Keratinocyte (primary cell): ENCODE data around the gene UXS1. TPM values are rescaled to one million over a fixed set of nuclear protein-coding genes. Genes with fewer than 3 reads are reported as not detected.

Source experiments
- DNase-seq: peaks from one replicate; pipeline ENCODE4 v3.0.0-alpha.2; 2011; ENCODE audit warnings: low read depth, missing footprints, low spot score
- FAIRE-seq: peaks from 2 replicates; lab custom pipeline; 2011; peaks lifted over from hg19 to GRCh38; lab: Jason Lieb, UNC
- H2AFZ ChIP-seq: 2 replicates; pipeline ENCODE4 v1.6.0; 2012; ENCODE audit warnings: low read length, control low read depth, inconsistent platforms; ENCODE audit not compliant: control insufficient read depth
- H3K27ac ChIP-seq: 2 replicates; pipeline ENCODE4 v1.5.1; 2011; ENCODE audit warnings: low read length; ENCODE audit not compliant: control insufficient read depth, insufficient read depth
- H3K27me3 ChIP-seq: 3 replicates; pipeline ENCODE4 v1.6.0; 2011; ENCODE audit warnings: low read length; ENCODE audit not compliant: control insufficient read depth, insufficient read depth; ENCODE audit errors: extremely low read depth
- H3K36me3 ChIP-seq, 2 experiments: 2 replicates in 1 of 2; 3 replicates in 1 of 2; pipeline ENCODE4 v1.5.1; 2011; ENCODE audit warnings: low read length in 2 of 2, mild to moderate bottlenecking in 1 of 2; ENCODE audit not compliant: control insufficient read depth in 2 of 2, insufficient read depth in 2 of 2; ENCODE audit errors: extremely low read depth in 1 of 2
- H3K4me1 ChIP-seq: 3 replicates; pipeline ENCODE4 v1.5.1; 2011; ENCODE audit warnings: low read length; ENCODE audit not compliant: control insufficient read depth, insufficient read depth; ENCODE audit errors: extremely low read depth
- H3K4me2 ChIP-seq: 3 replicates; pipeline ENCODE4 v1.6.0; 2011; ENCODE audit warnings: low read depth, low read length; ENCODE audit not compliant: control insufficient read depth, insufficient read depth; ENCODE audit errors: extremely low read depth
- H3K4me3 ChIP-seq, 3 experiments: fragments of 200-600 bp in 1 of 3; sonication (generic) in 1 of 3; 2 replicates in 2 of 3; 3 replicates in 1 of 3; pipeline ENCODE4 v1.5.1; 2011 to 2016; ENCODE audit warnings: low read length in 3 of 3, mild to moderate bottlenecking in 3 of 3, control low read depth in 2 of 3, inconsistent platforms in 1 of 3, low read depth in 1 of 3, mixed read lengths in 1 of 3, mixed run types in 1 of 3, moderate library complexity in 1 of 3; ENCODE audit not compliant: control insufficient read depth in 2 of 3, insufficient read depth in 2 of 3; ENCODE audit errors: extremely low read depth in 1 of 3
- H3K79me2 ChIP-seq: 2 replicates; pipeline ENCODE4 v1.6.0; 2012; ENCODE audit warnings: low read length; ENCODE audit not compliant: control insufficient read depth, insufficient read depth
- H3K9ac ChIP-seq: 3 replicates; pipeline ENCODE4 v1.6.0; 2011; ENCODE audit warnings: low read length; ENCODE audit not compliant: control insufficient read depth, insufficient read depth; ENCODE audit errors: extremely low read depth
- H3K9me1 ChIP-seq: 3 replicates; pipeline ENCODE4 v1.6.0; 2011; ENCODE audit warnings: low read length; ENCODE audit not compliant: control insufficient read depth, insufficient read depth; ENCODE audit errors: extremely low read depth
- H3K9me3 ChIP-seq: 2 replicates; pipeline ENCODE4 v1.5.1; 2012; ENCODE audit warnings: low read depth, low read length; ENCODE audit not compliant: control insufficient read depth
- H4K20me1 ChIP-seq: 3 replicates; pipeline ENCODE4 v1.6.0; 2011; ENCODE audit warnings: low read length; ENCODE audit not compliant: control insufficient read depth, insufficient read depth; ENCODE audit errors: extremely low read depth
- EZH2 ChIP-seq: IDR thresholded peaks from one replicate; pipeline ENCODE4 v1.6.1; 2012; ENCODE audit warnings: inconsistent platforms, mild to moderate bottlenecking, low read length, moderate library complexity
- dilution Hi-C: fragments of 300-500 bp; cut with MboI; formaldehyde crosslinking; loops from one replicate; pipeline ENCODE4 v1.7.0; 2020; ENCODE audit warnings: low sequenced_read_pairs; ENCODE audit not compliant: extremely low pct_ligation_motif_present
- polyA plus RNA-seq, 5 experiments: library from polyadenylated mRNA; depleted of rRNA in 3 of 5; stranded (reverse) in 3 of 5; stranded (forward) in 1 of 5; unstranded in 1 of 5; fragments of >200 nt; gene quantifications; 1 replicate in 1 of 5; 2 replicates in 3 of 5; 3 replicates in 1 of 5; pipeline versions ENCODE4 v1.2.1 to v1.2.3, GENCODE V29; 2011 to 2012; ENCODE audit warnings: missing spikeins in 2 of 5, low read depth in 1 of 5, low replicate concordance in 1 of 5
- TF ChIP-seq, protein P1 (sequence below), 3 experiments: IDR thresholded peaks in 1 of 3; conservative IDR thresholded peaks in 1 of 3; optimal IDR thresholded peaks in 1 of 3; 2 replicates in 2 of 3; 3 replicates in 1 of 3; pipeline versions ENCODE3 to v1.5.1; 2011; ENCODE audit warnings: low read length in 3 of 3, mild to moderate bottlenecking in 3 of 3, moderate library complexity in 2 of 3, control low read depth in 1 of 3, inconsistent platforms in 1 of 3; ENCODE audit not compliant: insufficient read depth in 2 of 3; ENCODE audit errors: extremely low read depth in 1 of 3

Gene UXS1
- polyA plus RNA-seq, 1 donor (not counting 4 experiments of a cell fraction or from before 2014, with no cell fraction given) = 43.5 TPM

DNA sequence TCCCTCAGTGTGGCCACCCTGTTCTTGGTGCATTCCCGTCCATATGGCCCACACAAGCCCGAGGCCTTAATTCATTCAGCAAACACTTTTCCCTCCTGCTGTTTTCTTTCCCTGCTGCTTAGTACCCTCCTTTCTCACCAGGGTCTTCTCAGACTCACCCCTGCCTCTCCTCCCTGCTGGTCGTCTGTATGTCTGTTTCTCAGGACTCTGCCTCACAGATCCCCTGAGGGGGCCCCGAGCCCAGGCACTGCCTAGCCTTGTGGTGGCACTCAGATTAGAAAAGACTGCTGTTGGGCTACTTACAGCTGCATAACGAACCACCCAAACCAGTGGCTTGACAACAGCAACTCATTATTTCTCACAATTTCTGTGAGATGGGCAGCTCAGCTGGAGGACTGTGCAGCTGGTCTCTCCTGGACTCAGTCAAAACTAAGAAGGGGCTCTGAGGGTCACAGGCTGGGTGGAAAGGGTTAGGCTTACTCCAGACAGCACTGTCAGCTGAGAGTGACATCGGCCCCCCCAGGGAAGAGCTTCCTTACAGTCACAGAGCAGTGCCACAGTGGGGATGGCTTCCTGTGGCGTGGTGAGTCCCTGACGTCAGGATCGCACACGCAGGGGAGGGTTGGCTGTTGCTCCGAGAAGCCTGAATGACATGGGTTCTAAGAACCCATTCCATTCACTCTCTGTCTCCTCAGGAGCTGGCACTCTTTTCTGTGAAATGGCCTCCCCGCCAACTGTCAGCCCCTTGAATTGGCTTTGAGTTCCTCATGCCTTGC is 139.0 kb downstream of the UXS1 start:
- no peaks in the 10 kb centered on the region for H4K20me1 ChIP-seq

DNA sequence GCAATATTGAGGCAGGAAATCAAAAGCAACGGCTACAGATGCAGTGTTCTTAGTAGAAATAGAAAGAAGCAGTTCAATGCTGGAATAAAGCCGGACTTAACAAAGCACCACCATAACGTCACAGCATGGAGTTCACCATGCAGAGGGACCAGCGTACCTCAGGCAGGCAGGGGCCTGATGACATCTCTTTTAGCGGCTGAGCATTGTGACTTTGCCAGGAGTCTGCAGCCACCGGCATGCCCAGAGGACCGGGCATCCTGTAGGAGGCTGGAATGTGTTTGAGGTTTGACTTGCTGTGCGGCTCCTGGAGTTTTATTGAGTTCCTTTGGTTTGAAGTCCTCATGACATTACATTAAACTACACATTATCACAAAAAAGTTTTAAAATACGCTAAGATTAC is 139.8 kb downstream of the UXS1 start:
- H3K9me3 ChIP-seq = no peaks in the 10 kb centered on the region
- H4K20me1 ChIP-seq = no peaks in the 10 kb centered on the region
- H3K4me1 ChIP-seq = peaks cover 18% of the 10 kb centered on the region
- H3K36me3 ChIP-seq = no peaks in the 10 kb centered on the region
- H3K9me1 ChIP-seq = no peaks in the 10 kb centered on the region
- no peak overlapping the region for H2AFZ ChIP-seq
- TF ChIP-seq, protein P1, sequence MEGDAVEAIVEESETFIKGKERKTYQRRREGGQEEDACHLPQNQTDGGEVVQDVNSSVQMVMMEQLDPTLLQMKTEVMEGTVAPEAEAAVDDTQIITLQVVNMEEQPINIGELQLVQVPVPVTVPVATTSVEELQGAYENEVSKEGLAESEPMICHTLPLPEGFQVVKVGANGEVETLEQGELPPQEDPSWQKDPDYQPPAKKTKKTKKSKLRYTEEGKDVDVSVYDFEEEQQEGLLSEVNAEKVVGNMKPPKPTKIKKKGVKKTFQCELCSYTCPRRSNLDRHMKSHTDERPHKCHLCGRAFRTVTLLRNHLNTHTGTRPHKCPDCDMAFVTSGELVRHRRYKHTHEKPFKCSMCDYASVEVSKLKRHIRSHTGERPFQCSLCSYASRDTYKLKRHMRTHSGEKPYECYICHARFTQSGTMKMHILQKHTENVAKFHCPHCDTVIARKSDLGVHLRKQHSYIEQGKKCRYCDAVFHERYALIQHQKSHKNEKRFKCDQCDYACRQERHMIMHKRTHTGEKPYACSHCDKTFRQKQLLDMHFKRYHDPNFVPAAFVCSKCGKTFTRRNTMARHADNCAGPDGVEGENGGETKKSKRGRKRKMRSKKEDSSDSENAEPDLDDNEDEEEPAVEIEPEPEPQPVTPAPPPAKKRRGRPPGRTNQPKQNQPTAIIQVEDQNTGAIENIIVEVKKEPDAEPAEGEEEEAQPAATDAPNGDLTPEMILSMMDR (optimal IDR thresholded peaks at IDR 0.05 in 1 of 3, IDR thresholded peaks at IDR 0.05 in 1 of 3, conservative IDR thresholded peaks at IDR 0.05 in 1 of 3; ENCODE audit: extremely low read depth in 1 of 3, insufficient read depth in 2 of 3, low read length in 3 of 3) = no peak
- no peak for TF ChIP-seq EZH2
- H3K27ac ChIP-seq = no peak overlapping the region
- DNase-seq (no peak), FAIRE-seq (no peak)
- dilution Hi-C loops = no loop called here
- H3K9ac ChIP-seq = no peak overlapping the region
- no peaks in the 10 kb centered on the region for H3K79me2 ChIP-seq
- no peak overlapping the region for H3K4me2 ChIP-seq
- H3K4me3 ChIP-seq = no peak overlapping the region
- H3K27me3 ChIP-seq = peaks cover 9% of the 10 kb centered on the region

More for the DNA sequence above, 139.0 kb downstream of the UXS1 start:
- Histone ChIP-seq H3K36me3 (no peaks in the 10 kb centered on the region), H3K27me3 (peaks cover 9% of the 10 kb centered on the region), H3K9me1 (no peaks in the 10 kb centered on the region), H3K4me2 (no peak overlapping the region), H3K4me1 (peaks cover 18% of the 10 kb centered on the region), H3K4me3 (no peak overlapping the region), H3K27ac (no peak overlapping the region), H3K79me2 (no peaks in the 10 kb centered on the region), H2AFZ (no peak overlapping the region), H3K9ac (no peak overlapping the region), H3K9me3 (no peaks in the 10 kb centered on the region)
- FAIRE-seq (no peak), DNase-seq (no peak)
- dilution Hi-C loops = no loop called here
- TF ChIP-seq EZH2 = no peak
